PC-3 (cell line): ENCODE results near the gene SHROOM1. TPM values are rescaled to one million over a fixed set of nuclear protein-coding genes. Genes with fewer than 3 reads are reported as not detected.

Source experiments
- ATAC-seq: fragments of 200-7000 bp; cut with Tn5 transposase; 2 replicates; pipeline ENCODE4 v1.9.1; 2020; ENCODE audit warnings: mild to moderate bottlenecking, moderate library complexity
- BruUV-seq: library from RNA; stranded (reverse); fragments of 400-500 nt; replicated peaks from 2 replicates; lab custom pipeline; 2021; lab: Mats Ljungman, UMichigan
- CTCF ChIA-PET: fragments of 300-600 bp; sonication (Branson Sonifier 250); formaldehyde crosslinking; loops from one replicate; lab custom pipeline; 2022; ENCODE audit warnings: antibody characterized with exemption; lab: Charles Lee
- POLR2A ChIA-PET: fragments of 300-600 bp; sonication (Branson Sonifier 250); formaldehyde crosslinking; loops from one replicate; lab custom pipeline; 2022; ENCODE audit warnings: antibody characterized with exemption; ENCODE audit not compliant: unreplicated experiment; lab: Charles Lee
- DNase-seq: peaks from one replicate; pipeline ENCODE4 v3.0.0-alpha.2; 2015
- H2AFZ ChIP-seq: fragments of 300-600 bp; sonication (generic); 2 replicates; pipeline ENCODE4 v1.6.0; 2016; ENCODE audit warnings: antibody characterized with exemption, low read length
- H3F3A ChIP-seq: fragments of 300-600 bp; sonication (generic); one replicate; pipeline ENCODE4 v1.6.0; 2017; ENCODE audit warnings: antibody characterized with exemption, low read length, control low read depth, mild to moderate bottlenecking; ENCODE audit not compliant: unreplicated experiment
- H3K27ac ChIP-seq: fragments of 300-600 bp; sonication (generic); 2 replicates; pipeline ENCODE4 v1.5.1; 2016; ENCODE audit warnings: mild to moderate bottlenecking, low read length
- H3K27me3 ChIP-seq: fragments of 300-600 bp; sonication (generic); 2 replicates; pipeline ENCODE4 v1.6.1; 2016; ENCODE audit warnings: low read length, mixed read lengths
- H3K36me3 ChIP-seq: fragments of 300-600 bp; sonication (generic); 2 replicates; pipeline ENCODE4 v1.6.1; 2016; ENCODE audit warnings: low read depth, mixed run types, low read length, mixed read lengths
- H3K4me1 ChIP-seq: fragments of 300-600 bp; sonication (generic); 2 replicates; pipeline ENCODE4 v1.5.1; 2016; ENCODE audit warnings: low read length; ENCODE audit not compliant: insufficient read depth
- H3K4me2 ChIP-seq: fragments of 300-600 bp; sonication (generic); 2 replicates; pipeline ENCODE4 v1.6.0; 2016; ENCODE audit warnings: low read length
- H3K4me3 ChIP-seq: fragments of 300-600 bp; sonication (generic); 2 replicates; pipeline ENCODE4 v1.5.1; 2016; ENCODE audit warnings: mild to moderate bottlenecking, low read length, mixed read lengths
- H3K79me2 ChIP-seq: fragments of 300-600 bp; sonication (generic); 2 replicates; pipeline ENCODE4 v1.6.1; 2017; ENCODE audit warnings: low read length, mixed read lengths
- H3K9ac ChIP-seq: fragments of 300-600 bp; sonication (generic); 2 replicates; pipeline ENCODE4 v1.6.0; 2016; ENCODE audit warnings: mild to moderate bottlenecking, low read length
- H3K9me2 ChIP-seq: fragments of 300-600 bp; sonication (generic); replicated peaks from 2 replicates; pipeline ENCODE4 v1.6.1; 2016; ENCODE audit warnings: mixed run types, low read length, mixed read lengths
- H3K9me3 ChIP-seq: fragments of 300-600 bp; sonication (generic); 2 replicates; pipeline ENCODE4 v1.6.1; 2016; ENCODE audit warnings: low read length, mixed read lengths
- H4K20me1 ChIP-seq: fragments of 300-600 bp; sonication (generic); 2 replicates; pipeline ENCODE4 v1.6.1; 2016; ENCODE audit warnings: low read length, mixed read lengths
- EZH2 ChIP-seq: fragments of 300-600 bp; sonication (generic); IDR thresholded peaks from one replicate; pipeline ENCODE4 v1.6.1; 2017; ENCODE audit warnings: antibody characterized with exemption, mild to moderate bottlenecking, low read length; ENCODE audit not compliant: unreplicated experiment
- EZH2phosphoT487 ChIP-seq: fragments of 300-600 bp; sonication (generic); IDR thresholded peaks from 2 replicates; pipeline ENCODE4 v1.6.1; 2018; ENCODE audit warnings: mild to moderate bottlenecking, antibody characterized with exemption, low read length, borderline replicate concordance
- intact Hi-C: fragments of 100-400 bp; cut with micrococcal nuclease; formaldehyde crosslinking; loops from 2 replicates; pipeline ENCODE4 v1.9.0; 2023
- total RNA-seq: library from RNA; depleted of rRNA; stranded (reverse); fragments of >200 nt; gene quantifications from 2 replicates; pipeline ENCODE4 v1.2.3, GENCODE V29; 2014
- TF ChIP-seq, protein P1 (sequence below): fragments of 300-600 bp; sonication (generic); conservative IDR thresholded peaks from 2 replicates; pipeline ENCODE4 v1.5.1; 2017; ENCODE audit warnings: antibody characterized with exemption, low read depth, mild to moderate bottlenecking, low read length

Gene SHROOM1
- total RNA-seq, 1 experiment from 2014 or later: 13.6 TPM

DNA sequence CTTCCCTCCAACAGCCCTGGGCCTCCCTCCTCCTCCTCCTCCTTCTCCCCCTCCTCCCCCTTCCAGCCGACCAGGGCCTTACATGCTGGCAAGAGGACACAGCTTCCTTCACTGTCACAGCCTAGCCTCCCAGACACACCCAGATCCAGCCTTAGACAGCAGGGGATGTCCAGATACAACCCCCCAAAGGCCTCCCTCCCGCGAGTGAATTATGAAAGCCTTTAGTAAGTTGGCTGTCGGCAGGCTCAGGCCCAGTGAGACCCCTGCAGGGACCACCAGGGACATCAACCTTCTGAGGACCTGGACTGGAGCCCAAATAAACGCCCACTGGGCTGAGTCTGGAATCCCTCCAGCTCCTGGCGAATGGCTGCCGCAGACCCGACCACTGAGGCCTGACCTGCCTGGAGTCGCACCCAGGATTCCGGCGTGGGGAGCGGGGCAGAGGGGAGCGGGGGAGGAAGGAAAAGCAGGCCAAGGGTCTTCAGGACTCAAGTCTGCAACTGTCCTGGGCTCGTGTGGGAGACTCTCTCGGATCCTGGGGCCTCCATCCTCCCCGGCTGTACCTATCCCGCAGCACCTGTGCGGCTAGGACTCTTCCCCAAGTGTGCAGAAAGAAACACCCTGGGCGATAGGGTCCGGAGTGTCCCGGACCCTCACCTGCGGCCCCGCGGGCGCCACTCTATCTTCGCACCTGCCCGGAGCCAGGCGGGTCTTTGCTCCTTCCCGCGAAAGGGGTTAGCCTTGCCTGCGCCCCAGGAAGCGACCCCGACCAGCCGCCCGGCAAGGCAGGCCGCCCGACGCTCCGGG is 54.1 kb downstream of the SHROOM1 start:
- CTCF ChIA-PET: no interaction called here
- ATAC-seq: peak; percentile 51

DNA sequence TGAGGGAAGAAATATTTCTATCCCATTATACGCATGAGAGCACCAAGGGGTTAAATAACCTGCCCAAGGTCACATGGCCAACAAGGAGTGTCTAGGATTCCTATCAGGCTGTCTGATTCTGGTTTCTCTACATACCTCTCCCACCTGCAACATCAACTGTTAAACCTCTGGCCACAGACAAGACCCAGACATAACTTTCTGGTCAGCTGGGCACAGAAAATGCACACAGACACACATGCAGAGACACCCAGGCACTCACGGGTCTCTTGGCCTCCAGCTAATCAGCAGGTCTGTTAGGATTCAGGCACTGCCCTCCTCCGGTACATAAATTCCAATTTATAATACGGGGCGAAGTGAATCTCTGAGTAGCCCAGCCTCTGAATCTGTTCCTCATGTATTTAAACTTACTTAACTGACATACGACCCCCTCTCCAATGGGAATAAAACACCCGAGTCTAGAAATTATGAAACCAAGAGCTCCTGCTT is 54.9 kb downstream of the SHROOM1 start:
- H3K36me3 ChIP-seq: no peaks in the 10 kb centered on the region
- ATAC-seq (peak; percentile 13; the same call in 1 of the 2 replicates), DNase-seq (no peak)
- no peaks in the 10 kb centered on the region for H4K20me1 ChIP-seq
- no peaks in the 10 kb centered on the region for H3K9me2 ChIP-seq
- ChIA-PET CTCF (no interaction called here), POLR2A (no interaction called here)
- TSS peak; percentile 42 for BruUV-seq
- H3K27ac ChIP-seq: no peak overlapping the region
- TF ChIP-seq, protein P1, sequence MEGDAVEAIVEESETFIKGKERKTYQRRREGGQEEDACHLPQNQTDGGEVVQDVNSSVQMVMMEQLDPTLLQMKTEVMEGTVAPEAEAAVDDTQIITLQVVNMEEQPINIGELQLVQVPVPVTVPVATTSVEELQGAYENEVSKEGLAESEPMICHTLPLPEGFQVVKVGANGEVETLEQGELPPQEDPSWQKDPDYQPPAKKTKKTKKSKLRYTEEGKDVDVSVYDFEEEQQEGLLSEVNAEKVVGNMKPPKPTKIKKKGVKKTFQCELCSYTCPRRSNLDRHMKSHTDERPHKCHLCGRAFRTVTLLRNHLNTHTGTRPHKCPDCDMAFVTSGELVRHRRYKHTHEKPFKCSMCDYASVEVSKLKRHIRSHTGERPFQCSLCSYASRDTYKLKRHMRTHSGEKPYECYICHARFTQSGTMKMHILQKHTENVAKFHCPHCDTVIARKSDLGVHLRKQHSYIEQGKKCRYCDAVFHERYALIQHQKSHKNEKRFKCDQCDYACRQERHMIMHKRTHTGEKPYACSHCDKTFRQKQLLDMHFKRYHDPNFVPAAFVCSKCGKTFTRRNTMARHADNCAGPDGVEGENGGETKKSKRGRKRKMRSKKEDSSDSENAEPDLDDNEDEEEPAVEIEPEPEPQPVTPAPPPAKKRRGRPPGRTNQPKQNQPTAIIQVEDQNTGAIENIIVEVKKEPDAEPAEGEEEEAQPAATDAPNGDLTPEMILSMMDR: no peak
- TF ChIP-seq EZH2phosphoT487 (no peak), EZH2 (no peak)
- intact Hi-C loops: loop anchor here (5.0 kb wide), 1 partner anchor 47 kb away; no protein-coding TSS in a partner anchor
- H3F3A ChIP-seq: no peaks in the 10 kb centered on the region
- H3K4me2 ChIP-seq: peak overlapping the region; percentile 98
- peaks cover 14% of the 10 kb centered on the region for H3K4me1 ChIP-seq
- peak overlapping the region; percentile 51; the same call in 1 of the 2 replicates for H3K9ac ChIP-seq
- peak overlapping the region; percentile 75 for H3K4me3 ChIP-seq
- peaks cover 45% of the 10 kb centered on the region for H3K79me2 ChIP-seq
- no peaks in the 10 kb centered on the region for H3K9me3 ChIP-seq
- H3K27me3 ChIP-seq: no peaks in the 10 kb centered on the region
- no peak overlapping the region for H2AFZ ChIP-seq

More for the DNA sequence above, 54.1 kb downstream of the SHROOM1 start:
- intact Hi-C loops: loop anchor here (5.0 kb wide), 1 partner anchor 46 kb away; no protein-coding TSS in a partner anchor
- H3K9me2 ChIP-seq: no peaks in the 10 kb centered on the region
- H3K36me3 ChIP-seq: no peaks in the 10 kb centered on the region
- peak; percentile 41 for DNase-seq
- no peaks in the 10 kb centered on the region for H3F3A ChIP-seq
- TF ChIP-seq EZH2phosphoT487: no peak
- no peaks in the 10 kb centered on the region for H3K9me3 ChIP-seq
- H3K79me2 ChIP-seq: peaks cover 37% of the 10 kb centered on the region
- peak overlapping the region; percentile 51 for H3K9ac ChIP-seq
- H3K4me1 ChIP-seq: peaks cover 14% of the 10 kb centered on the region
- no peaks in the 10 kb centered on the region for H3K27me3 ChIP-seq
- POLR2A ChIA-PET: no interaction called here
- H4K20me1 ChIP-seq: no peaks in the 10 kb centered on the region
- peak overlapping the region; percentile 98 for H3K4me2 ChIP-seq
- peak overlapping the region; percentile 75 for H3K4me3 ChIP-seq
- no peak overlapping the region for H3K27ac ChIP-seq
- BruUV-seq: no TSS peak
- peak overlapping the region; percentile 78 for H2AFZ ChIP-seq

DNA sequence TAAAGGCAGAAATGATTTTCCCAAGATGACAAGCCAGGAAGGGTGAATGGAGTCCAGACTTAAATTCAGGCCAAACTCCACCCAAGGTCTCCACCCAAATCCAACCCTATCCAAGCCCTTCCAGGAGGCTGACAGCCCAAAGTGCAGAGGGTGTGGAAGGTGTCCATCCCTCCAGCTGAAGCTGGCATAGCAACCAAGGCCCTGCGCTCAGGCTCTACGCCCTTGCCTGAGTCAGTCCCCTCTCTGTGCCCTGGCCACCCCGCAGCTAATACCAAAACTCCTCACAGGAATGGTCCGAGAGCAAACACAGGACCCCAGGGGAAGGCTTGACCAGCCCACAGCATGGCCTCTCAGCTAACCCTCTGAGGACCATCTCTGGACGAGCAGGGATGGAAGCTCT is 55.6 kb downstream of the SHROOM1 start:
- ATAC-seq (no peak), DNase-seq (no peak)
- no TSS peak for BruUV-seq
- no peaks in the 10 kb centered on the region for H3K36me3 ChIP-seq
- POLR2A ChIA-PET: no interaction called here
- CTCF ChIA-PET: no interaction called here
- TF ChIP-seq EZH2phosphoT487 (no peak), EZH2 (no peak)
- TF ChIP-seq, protein P1: no peak
- no peaks in the 10 kb centered on the region for H3K9me3 ChIP-seq
- H3K79me2 ChIP-seq: peaks cover 49% of the 10 kb centered on the region
- H3K27ac ChIP-seq: no peak overlapping the region
- peaks cover 14% of the 10 kb centered on the region for H3K4me1 ChIP-seq
- no peaks in the 10 kb centered on the region for H3F3A ChIP-seq
- H4K20me1 ChIP-seq: no peaks in the 10 kb centered on the region
- no peaks in the 10 kb centered on the region for H3K27me3 ChIP-seq
- no peak overlapping the region for H3K4me3 ChIP-seq
- H2AFZ ChIP-seq: no peak overlapping the region
- no peaks in the 10 kb centered on the region for H3K9me2 ChIP-seq
- intact Hi-C loops: loop anchor here (5.0 kb wide), 1 partner anchor 47 kb away; no protein-coding TSS in a partner anchor
- no peak overlapping the region for H3K9ac ChIP-seq
- no peak overlapping the region; the same call in 1 of the 2 replicates for H3K4me2 ChIP-seq
